Tibial nerve (tissue), 4 donors: ENCODE results near the gene OBP2B.

Experiments
- EP300 ChIP-seq, 2 donors: sonication (generic); formaldehyde crosslinking; IDR thresholded peaks; one replicate each; pipeline ENCODE4 v1.6.1; 2017; ENCODE audit warnings: antibody characterized with exemption in 2 of 2, mild to moderate bottlenecking in 1 of 2
- POLR2A ChIP-seq, 2 donors: fragments of 450-650 bp; IDR thresholded peaks; one replicate each; pipeline ENCODE4 v1.6.1; 2017; ENCODE audit warnings: antibody characterized with exemption in 2 of 2, mild to moderate bottlenecking in 2 of 2, moderate library complexity in 2 of 2
- TF ChIP-seq, protein P1 (sequence below), 5 experiments: fragments of 200-600 bp in 3 of 5; fragments of 450-650 bp in 2 of 5; sonication (generic) in 3 of 5; IDR thresholded peaks; one replicate each; pipeline ENCODE4 v1.5.1; 2016 to 2019; ENCODE audit warnings: antibody characterized with exemption in 5 of 5, mild to moderate bottlenecking in 3 of 5, moderate library complexity in 2 of 5

DNA sequence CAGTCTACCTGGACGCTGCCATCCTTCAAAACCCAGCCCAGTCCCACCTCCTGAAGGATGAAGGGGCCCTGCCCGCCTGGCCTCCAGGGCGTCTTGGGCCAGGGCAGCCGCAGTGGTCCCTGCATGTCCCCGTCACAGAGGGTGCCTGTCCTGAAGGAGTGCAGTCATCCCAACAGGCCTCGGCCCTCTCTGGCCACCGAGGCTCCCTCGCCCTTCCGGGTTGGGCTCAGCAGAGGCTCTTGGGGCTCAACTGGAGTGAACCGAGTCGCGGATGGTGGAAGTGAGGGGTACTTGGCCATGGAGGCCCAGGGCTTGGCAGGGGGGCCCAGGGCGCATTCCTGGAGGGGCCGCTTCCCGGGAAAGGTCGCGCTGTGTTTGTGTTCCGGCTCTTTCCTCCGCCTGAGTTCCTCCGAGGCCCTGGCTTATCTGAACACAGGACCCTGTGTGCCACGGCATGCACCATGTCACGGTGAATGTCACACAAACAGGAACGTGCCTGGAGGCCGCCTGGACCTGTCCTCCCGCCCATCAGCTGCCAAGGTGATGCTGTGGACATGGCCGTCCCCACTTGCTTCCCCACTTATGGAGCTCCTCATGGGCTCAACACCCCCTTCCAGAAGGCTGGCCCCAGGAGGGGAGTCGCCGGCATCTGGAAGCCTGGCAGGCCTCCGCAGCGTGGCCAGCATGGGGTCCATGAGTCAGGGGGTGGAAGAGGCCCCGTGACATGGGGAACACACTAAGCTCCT is 25.7 kb upstream of the OBP2B start:
- no peak for TF ChIP-seq POLR2A (IDR thresholded peaks at IDR 0.05)
- TF ChIP-seq, protein P1, sequence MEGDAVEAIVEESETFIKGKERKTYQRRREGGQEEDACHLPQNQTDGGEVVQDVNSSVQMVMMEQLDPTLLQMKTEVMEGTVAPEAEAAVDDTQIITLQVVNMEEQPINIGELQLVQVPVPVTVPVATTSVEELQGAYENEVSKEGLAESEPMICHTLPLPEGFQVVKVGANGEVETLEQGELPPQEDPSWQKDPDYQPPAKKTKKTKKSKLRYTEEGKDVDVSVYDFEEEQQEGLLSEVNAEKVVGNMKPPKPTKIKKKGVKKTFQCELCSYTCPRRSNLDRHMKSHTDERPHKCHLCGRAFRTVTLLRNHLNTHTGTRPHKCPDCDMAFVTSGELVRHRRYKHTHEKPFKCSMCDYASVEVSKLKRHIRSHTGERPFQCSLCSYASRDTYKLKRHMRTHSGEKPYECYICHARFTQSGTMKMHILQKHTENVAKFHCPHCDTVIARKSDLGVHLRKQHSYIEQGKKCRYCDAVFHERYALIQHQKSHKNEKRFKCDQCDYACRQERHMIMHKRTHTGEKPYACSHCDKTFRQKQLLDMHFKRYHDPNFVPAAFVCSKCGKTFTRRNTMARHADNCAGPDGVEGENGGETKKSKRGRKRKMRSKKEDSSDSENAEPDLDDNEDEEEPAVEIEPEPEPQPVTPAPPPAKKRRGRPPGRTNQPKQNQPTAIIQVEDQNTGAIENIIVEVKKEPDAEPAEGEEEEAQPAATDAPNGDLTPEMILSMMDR (IDR thresholded peaks at IDR 0.05), result no peak
- no peak for TF ChIP-seq EP300 (IDR thresholded peaks at IDR 0.05)
